Urinary bladder (tissue), 4 donors: Measurements from ENCODE around the gene ASXL1. TPM values are rescaled to one million over a fixed set of nuclear protein-coding genes. Genes with fewer than 3 reads are reported as not detected.

Experiments
- DNase-seq: peaks from one replicate; pipeline ENCODE4 v3.0.0-alpha.2; 2015; ENCODE audit errors: extremely low spot score
- H3K27ac ChIP-seq: one replicate; pipeline ENCODE4 v1.5.1; 2013; ENCODE audit warnings: low read depth, mild to moderate bottlenecking, moderate library complexity
- H3K36me3 ChIP-seq: one replicate; pipeline ENCODE4 v1.6.1; 2013; ENCODE audit warnings: mild to moderate bottlenecking, moderate library complexity; ENCODE audit not compliant: insufficient read depth
- H3K4me1 ChIP-seq: one replicate; pipeline ENCODE4 v1.6.1; 2013; ENCODE audit warnings: mild to moderate bottlenecking, moderate library complexity; ENCODE audit not compliant: insufficient read depth
- H3K4me3 ChIP-seq: one replicate; pipeline ENCODE4 v1.5.1; 2013; ENCODE audit warnings: low read depth, low read length
- WGBS: extraction: QIAGEN DNeasy Blood & Tissue Kit; methylation state at CpG from one replicate; pipeline ENCODE4 v1.1.7; 2013; 5-methylcytosine and 5-hydroxymethylcytosine counted together
- polyA plus RNA-seq: library from polyadenylated mRNA; stranded (reverse); fragments of 200-250 nt; gene quantifications from one replicate; pipeline ENCODE4 v1.2.3, GENCODE V29; 2013
- total RNA-seq: library from RNA; depleted of rRNA; stranded (reverse); fragments of >200 nt; gene quantifications from one replicate; pipeline ENCODE4 v1.2.3, GENCODE V29; 2014
- donor health status: healthy with polysubstance abuse.
- donor health status: healthy.

The ASXL1 gene
- total and polyA plus RNA-seq, 2 donors = 28.6 to 69.6 TPM

GRCh38 chr20:32416206-32416605 lies 58.1 kb downstream of the ASXL1 start:
- no peaks in the 10 kb centered on the region for H3K4me1 ChIP-seq
- DNase-seq = no peak
- H3K36me3 ChIP-seq = no peaks in the 10 kb centered on the region
- H3K4me3 ChIP-seq = no peak overlapping the region
- WGBS = 80% methylated on average over 2 of the region's 2 CpGs
- H3K27ac ChIP-seq = no peak overlapping the region

GRCh38 chr20:32418376-32418775 lies 60.2 kb downstream of the ASXL1 start:
- Histone ChIP-seq H3K27ac (no peak overlapping the region), H3K4me3 (no peak overlapping the region), H3K36me3 (no peaks in the 10 kb centered on the region), H3K4me1 (no peaks in the 10 kb centered on the region)
- no peak for DNase-seq
- WGBS = 84% methylated on average over 2 of the region's 2 CpGs

- H3K4me1 ChIP-seq = no peaks in the 10 kb centered on the region
- no peak overlapping the region for H3K4me3 ChIP-seq
- no peaks in the 10 kb centered on the region for H3K36me3 ChIP-seq
- 42% methylated on average over 2 of the region's 2 CpGs for WGBS
- DNase-seq = no peak
- no peak overlapping the region for H3K27ac ChIP-seq
Measured at GRCh38 chr20:32421290-32421689, 63.2 kb downstream of the ASXL1 start.

GRCh38 chr20:32427996-32428395 lies 69.9 kb downstream of the ASXL1 start:
- DNase-seq = no peak
- Histone ChIP-seq H3K36me3 (peaks cover 5% of the 10 kb centered on the region), H3K27ac (no peak overlapping the region), H3K4me3 (no peak overlapping the region), H3K4me1 (no peaks in the 10 kb centered on the region)
- 93% methylated on average over 6 of the region's 6 CpGs for WGBS

- H3K27ac ChIP-seq = no peak overlapping the region
- 86% methylated on average over 7 of the region's 7 CpGs for WGBS
- peaks cover 8% of the 10 kb centered on the region for H3K36me3 ChIP-seq
- H3K4me3 ChIP-seq = no peak overlapping the region
- DNase-seq = no peak
- no peaks in the 10 kb centered on the region for H3K4me1 ChIP-seq
Measured at GRCh38 chr20:32429343-32429742, 71.2 kb downstream of the ASXL1 start.

GRCh38 chr20:32429745-32430360 lies 71.7 kb downstream of the ASXL1 start:
- Histone ChIP-seq H3K36me3 (peaks cover 8% of the 10 kb centered on the region), H3K4me3 (no peak overlapping the region), H3K4me1 (no peaks in the 10 kb centered on the region), H3K27ac (no peak overlapping the region)
- 92% methylated on average over 16 of the region's 16 CpGs for WGBS
- DNase-seq = no peak

GRCh38 chr20:32431457-32431856 lies 73.3 kb downstream of the ASXL1 start:
- H3K27ac ChIP-seq = no peak overlapping the region
- H3K4me3 ChIP-seq = no peak overlapping the region
- no peak for DNase-seq
- no peaks in the 10 kb centered on the region for H3K4me1 ChIP-seq
- 94% methylated on average over 12 of the region's 12 CpGs for WGBS
- H3K36me3 ChIP-seq = peaks cover 10% of the 10 kb centered on the region

- no peak for DNase-seq
- Histone ChIP-seq H3K36me3 (peaks cover 10% of the 10 kb centered on the region), H3K4me1 (no peaks in the 10 kb centered on the region), H3K27ac (no peak overlapping the region), H3K4me3 (no peak overlapping the region)
- WGBS = 34% methylated on average over 2 of the region's 2 CpGs
Measured at GRCh38 chr20:32432277-32432676, 74.1 kb downstream of the ASXL1 start.

- Histone ChIP-seq H3K4me3 (no peak overlapping the region), H3K4me1 (no peaks in the 10 kb centered on the region), H3K27ac (no peak overlapping the region), H3K36me3 (peaks cover 10% of the 10 kb centered on the region)
- no peak for DNase-seq
- WGBS = 69% methylated on average over 20 of the region's 20 CpGs
Measured at GRCh38 chr20:32433311-32434021, 75.3 kb downstream of the ASXL1 start.

GRCh38 chr20:32434434-32434833 lies 76.3 kb downstream of the ASXL1 start:
- Histone ChIP-seq H3K36me3 (peaks cover 11% of the 10 kb centered on the region), H3K4me1 (no peaks in the 10 kb centered on the region), H3K4me3 (no peak overlapping the region), H3K27ac (no peak overlapping the region)
- WGBS = 84% methylated on average over 19 of the region's 19 CpGs
- no peak for DNase-seq

GRCh38 chr20:32435449-32436107 lies 77.4 kb downstream of the ASXL1 start:
- 97% methylated on average over 12 of the region's 12 CpGs for WGBS
- Histone ChIP-seq H3K36me3 (peaks cover 8% of the 10 kb centered on the region), H3K4me3 (no peak overlapping the region), H3K27ac (no peak overlapping the region), H3K4me1 (no peaks in the 10 kb centered on the region)
- no peak for DNase-seq

GRCh38 chr20:32436142-32436861 lies 78.2 kb downstream of the ASXL1 start:
- no peak for DNase-seq
- Histone ChIP-seq H3K4me3 (no peak overlapping the region), H3K36me3 (peaks cover 8% of the 10 kb centered on the region), H3K4me1 (no peaks in the 10 kb centered on the region), H3K27ac (no peak overlapping the region)
- WGBS = 94% methylated on average over 11 of the region's 11 CpGs

GRCh38 chr20:32436968-32437367 lies 78.8 kb downstream of the ASXL1 start:
- H3K36me3 ChIP-seq = peaks cover 6% of the 10 kb centered on the region
- DNase-seq = no peak
- H3K4me3 ChIP-seq = no peak overlapping the region
- WGBS = 94% methylated on average over 7 of the region's 7 CpGs
- H3K4me1 ChIP-seq = no peaks in the 10 kb centered on the region
- no peak overlapping the region for H3K27ac ChIP-seq
